ENCODE measurements around the gene AURKAIP1. TPM values are rescaled to one million over a fixed set of nuclear protein-coding genes. Genes with fewer than 3 reads are reported as not detected.

AURKAIP1 gene
- total RNA-seq, 2 donors from 2014 or later, result 175 to 212 TPM

DNA sequence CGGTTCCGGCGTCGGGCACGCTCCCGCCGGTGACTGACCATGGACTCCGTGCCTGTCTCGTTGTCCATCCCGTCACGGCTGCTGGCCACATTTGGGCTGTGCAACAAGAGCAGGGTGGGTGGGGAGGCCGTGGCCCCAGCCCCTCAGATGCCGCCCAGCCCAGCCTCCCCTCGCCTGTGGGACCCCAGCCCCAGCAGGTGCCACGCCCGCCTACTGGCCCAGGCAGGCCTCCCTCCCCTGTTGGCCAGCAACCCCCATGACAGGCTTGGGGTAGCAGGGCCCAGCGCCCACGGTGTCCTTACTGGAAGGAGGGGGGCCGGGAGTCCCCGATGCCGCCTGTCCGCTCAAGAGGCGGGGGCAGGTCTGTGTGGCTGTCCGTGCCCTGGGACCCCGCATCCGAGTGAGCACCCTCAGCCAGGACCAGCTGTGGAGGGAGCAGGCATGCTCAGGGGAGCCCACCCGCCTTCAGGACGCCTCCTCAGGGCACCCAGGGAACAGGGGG lies 32.9 kb downstream of the AURKAIP1 start:
- ATAC-seq, result no peak
- DNase-seq, result no peak
- intact Hi-C loops (cut with DNase I, micrococcal nuclease), result no loop called here

GRCh38 chr1:1341549-1342021 lies 33.4 kb downstream of the AURKAIP1 start:
- no peak for ATAC-seq

GRCh38 chr1:1340791-1341548 lies 34.0 kb downstream of the AURKAIP1 start:
- ATAC-seq, result no peak
- DNase-seq, result no peak
- intact Hi-C loops (cut with DNase I, micrococcal nuclease), result no loop called here

More at GRCh38 chr1:1341549-1342021, 33.4 kb downstream of the AURKAIP1 start:
- intact Hi-C loops (cut with DNase I, micrococcal nuclease), result no loop called here
- DNase-seq, result no peak

DNA sequence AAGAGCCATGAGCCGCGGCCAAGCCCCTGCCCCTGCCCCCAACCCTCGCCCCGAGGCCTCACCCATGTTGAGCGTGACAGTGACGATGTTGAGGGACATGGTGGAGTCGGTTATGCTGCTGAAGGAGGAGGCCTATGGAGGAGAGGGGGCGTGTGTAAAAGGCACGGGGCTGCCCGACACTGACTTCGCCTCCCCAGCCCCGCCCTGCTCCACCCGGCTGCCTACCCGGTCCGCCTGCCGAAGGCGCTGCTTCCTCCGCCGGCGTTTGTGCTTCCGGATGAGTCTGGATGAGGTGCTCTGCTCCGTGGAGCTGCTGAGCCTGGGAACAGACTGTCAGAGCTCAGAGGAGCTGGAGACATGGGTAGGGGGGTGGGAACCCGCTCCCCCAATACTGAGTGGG lies 34.8 kb downstream of the AURKAIP1 start:
- intact Hi-C loops (cut with DNase I, micrococcal nuclease), result no loop called here
- ATAC-seq (no peak), DNase-seq (no peak)

DNA sequence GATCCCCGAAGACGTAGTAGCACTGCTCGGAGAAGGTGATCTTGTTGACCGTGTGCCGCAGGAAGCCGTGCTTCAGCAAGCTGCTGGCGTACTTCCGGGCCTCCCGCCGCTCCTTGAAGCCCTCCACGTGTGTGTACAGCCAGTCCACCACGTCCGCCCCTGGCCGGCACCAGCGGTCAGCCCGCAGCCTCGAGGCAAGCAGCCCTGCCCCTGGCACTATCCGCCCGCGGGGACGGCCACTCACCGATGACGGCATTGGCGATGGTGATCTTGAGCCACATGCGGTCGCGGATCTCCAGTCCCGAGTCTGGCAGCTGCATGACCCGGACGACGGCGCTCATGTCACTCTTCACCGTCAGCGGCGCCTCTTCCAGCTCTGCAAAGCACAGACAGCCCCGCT lies 36.7 kb downstream of the AURKAIP1 start:
- intact Hi-C loops (cut with DNase I, micrococcal nuclease), result no loop called here
- ATAC-seq (no peak), DNase-seq (no peak)

DNA sequence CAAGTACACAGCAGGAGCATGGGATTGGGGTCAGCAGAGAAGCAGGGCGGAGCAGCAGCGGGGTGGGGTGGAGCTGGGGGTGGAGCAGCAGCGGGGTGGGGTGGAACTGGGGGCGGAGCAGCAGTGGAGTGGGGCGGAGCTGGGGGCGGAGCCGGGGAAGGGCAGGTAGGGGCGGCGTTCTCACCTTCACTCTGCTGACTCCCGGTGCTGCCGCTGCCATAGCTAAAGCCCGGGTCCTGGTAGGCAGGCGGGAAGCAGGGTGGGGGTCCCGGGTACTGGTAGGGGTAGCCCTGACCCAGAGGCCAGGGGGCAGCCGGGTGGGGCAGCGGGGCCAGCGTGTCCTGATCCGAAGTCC lies 37.2 kb downstream of the AURKAIP1 start:
- intact Hi-C loops (cut with DNase I, micrococcal nuclease), result no loop called here
- ATAC-seq (peak; percentile 78), DNase-seq (peak in 1 of 2 donors; percentile 73)

DNA sequence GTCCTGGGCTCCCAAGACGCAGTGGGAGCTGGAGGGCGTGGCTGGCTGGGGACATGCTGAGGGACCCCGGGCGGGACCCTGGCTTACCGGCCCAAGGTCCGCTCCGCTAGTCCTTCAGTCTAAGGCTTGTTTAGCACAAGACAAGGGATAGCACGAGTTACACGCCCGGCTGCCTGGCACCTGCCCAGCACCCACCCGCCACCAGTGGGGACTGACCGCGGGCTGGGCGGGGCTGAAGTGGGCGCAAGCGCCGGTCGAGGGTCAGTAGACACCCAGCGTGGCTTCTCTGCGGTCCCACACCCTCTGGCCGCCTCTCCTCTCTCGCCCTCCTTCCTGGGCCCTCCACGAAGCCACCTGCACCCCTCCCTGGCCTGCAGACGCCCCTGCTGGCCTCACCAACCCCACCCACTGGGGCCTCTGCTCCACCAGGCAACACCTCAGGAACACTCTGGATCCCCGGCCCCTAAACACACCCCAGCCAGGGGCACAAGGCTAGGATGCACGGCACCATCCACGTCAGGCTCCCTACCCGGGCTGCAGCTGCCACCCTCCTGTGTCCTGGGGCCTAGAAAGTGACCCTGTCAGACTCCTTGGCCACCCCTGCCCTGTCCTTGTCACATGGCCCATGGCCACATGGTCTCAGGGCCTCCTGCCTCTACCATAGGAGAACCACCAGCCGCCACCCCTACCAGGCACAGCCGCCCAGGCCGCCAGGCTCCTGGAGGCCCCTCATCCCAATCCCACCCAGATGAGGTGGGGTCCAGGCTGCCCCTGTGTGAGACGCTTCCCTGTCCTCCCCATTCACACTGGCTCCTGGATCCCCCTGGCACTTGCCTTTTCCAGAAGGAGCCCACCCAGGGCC lies 37.8 kb downstream of the AURKAIP1 start:
- ATAC-seq, result no peak
- intact Hi-C loops (cut with DNase I, micrococcal nuclease), result no loop called here
- DNase-seq, result no peak

- ATAC-seq (no peak), DNase-seq (no peak)
- intact Hi-C loops (cut with DNase I, micrococcal nuclease), result no loop called here
Measured at GRCh38 chr1:1336446-1336845, 38.6 kb downstream of the AURKAIP1 start.

GRCh38 chr1:1335792-1336248 lies 39.2 kb downstream of the AURKAIP1 start:
- ATAC-seq (no peak), DNase-seq (no peak)
- intact Hi-C loops (cut with DNase I, micrococcal nuclease), result no loop called here

- ATAC-seq, result no peak
- no peak for DNase-seq
- intact Hi-C loops (cut with DNase I, micrococcal nuclease), result no loop called here
Measured at GRCh38 chr1:1335283-1335682, 39.7 kb downstream of the AURKAIP1 start.

DNA sequence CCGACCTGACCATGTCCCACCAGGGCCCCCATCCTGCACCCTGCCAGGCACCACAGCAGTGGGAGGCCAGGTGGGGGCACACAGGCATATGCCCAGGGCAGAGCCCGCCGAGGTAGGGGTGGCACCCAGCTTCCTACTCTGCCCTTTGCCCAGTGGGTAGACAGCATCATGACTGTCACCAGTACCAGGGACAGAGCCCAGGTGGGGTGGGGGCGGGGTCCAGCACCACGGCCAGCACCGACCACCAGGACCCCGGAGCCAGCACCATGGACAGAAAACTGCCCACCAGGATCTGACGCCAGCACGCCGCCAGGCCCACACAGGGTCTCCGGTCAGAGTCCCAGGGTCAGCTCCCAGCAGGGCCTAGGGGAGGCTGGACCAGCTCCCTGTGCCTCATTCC lies 40.2 kb downstream of the AURKAIP1 start:
- ATAC-seq, result no peak

DNA sequence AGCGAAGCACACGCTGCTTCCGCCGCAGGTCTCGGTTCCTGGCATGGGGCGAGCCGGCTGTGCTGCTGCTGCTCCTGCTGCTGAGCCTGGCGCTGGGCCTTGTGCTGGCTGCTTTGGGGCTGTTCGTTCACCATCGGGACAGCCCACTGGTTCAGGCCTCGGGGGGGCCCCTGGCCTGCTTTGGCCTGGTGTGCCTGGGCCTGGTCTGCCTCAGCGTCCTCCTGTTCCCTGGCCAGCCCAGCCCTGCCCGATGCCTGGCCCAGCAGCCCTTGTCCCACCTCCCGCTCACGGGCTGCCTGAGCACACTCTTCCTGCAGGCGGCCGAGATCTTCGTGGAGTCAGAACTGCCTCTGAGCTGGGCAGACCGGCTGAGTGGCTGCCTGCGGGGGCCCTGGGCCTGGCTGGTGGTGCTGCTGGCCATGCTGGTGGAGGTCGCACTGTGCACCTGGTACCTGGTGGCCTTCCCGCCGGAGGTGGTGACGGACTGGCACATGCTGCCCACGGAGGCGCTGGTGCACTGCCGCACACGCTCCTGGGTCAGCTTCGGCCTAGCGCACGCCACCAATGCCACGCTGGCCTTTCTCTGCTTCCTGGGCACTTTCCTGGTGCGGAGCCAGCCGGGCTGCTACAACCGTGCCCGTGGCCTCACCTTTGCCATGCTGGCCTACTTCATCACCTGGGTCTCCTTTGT lies 41.3 kb downstream of the AURKAIP1 start:
- intact Hi-C loops (cut with DNase I, micrococcal nuclease), result no loop called here
- peak; percentile 8 for ATAC-seq
- DNase-seq, result no peak

More for the DNA sequence above, 40.2 kb downstream of the AURKAIP1 start:
- intact Hi-C loops (cut with DNase I, micrococcal nuclease), result no loop called here
- no peak for DNase-seq

- ATAC-seq, result peak; percentile 60
- DNase-seq, result peak in 1 of 2 donors; percentile 63
- intact Hi-C loops (cut with DNase I, micrococcal nuclease), result no loop called here
Measured at GRCh38 chr1:1332774-1333480, 42.1 kb downstream of the AURKAIP1 start.

DNA sequence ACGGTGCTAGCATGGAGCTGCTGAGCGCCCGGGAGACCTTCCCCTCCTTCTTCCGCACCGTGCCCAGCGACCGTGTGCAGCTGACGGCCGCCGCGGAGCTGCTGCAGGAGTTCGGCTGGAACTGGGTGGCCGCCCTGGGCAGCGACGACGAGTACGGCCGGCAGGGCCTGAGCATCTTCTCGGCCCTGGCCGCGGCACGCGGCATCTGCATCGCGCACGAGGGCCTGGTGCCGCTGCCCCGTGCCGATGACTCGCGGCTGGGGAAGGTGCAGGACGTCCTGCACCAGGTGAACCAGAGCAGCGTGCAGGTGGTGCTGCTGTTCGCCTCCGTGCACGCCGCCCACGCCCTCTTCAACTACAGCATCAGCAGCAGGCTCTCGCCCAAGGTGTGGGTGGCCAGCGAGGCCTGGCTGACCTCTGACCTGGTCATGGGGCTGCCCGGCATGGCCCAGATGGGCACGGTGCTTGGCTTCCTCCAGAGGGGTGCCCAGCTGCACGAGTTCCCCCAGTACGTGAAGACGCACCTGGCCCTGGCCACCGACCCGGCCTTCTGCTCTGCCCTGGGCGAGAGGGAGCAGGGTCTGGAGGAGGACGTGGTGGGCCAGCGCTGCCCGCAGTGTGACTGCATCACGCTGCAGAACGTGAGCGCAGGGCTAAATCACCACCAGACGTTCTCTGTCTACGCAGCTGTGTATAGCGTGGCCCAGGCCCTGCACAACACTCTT lies 42.8 kb downstream of the AURKAIP1 start:
- no peak for ATAC-seq
- no peak for DNase-seq
- intact Hi-C loops (cut with DNase I, micrococcal nuclease), result no loop called here

DNA sequence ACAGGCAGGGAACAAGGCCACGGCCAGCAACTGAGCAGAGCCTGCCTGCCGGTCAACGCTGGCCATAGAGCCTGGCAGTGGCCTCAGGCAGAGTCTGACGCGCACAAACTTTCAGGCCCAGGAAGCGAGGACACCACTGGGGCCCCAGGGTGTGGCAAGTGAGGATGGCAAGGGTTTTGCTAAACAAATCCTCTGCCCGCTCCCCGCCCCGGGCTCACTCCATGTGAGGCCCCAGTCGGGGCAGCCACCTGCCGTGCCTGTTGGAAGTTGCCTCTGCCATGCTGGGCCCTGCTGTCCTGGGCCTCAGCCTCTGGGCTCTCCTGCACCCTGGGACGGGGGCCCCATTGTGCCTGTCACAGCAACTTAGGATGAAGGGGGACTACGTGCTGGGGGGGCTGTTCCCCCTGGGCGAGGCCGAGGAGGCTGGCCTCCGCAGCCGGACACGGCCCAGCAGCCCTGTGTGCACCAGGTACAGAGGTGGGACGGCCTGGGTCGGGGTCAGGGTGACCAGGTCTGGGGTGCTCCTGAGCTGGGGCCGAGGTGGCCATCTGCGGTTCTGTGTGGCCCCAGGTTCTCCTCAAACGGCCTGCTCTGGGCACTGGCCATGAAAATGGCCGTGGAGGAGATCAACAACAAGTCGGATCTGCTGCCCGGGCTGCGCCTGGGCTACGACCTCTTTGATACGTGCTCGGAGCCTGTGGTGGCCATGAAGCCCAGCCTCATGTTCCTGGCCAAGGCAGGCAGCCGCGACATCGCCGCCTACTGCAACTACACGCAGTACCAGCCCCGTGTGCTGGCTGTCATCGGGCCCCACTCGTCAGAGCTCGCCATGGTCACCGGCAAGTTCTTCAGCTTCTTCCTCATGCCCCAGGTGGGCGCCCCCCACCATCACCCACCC lies 43.7 kb downstream of the AURKAIP1 start, which contains the start of gene TAS1R3:
Gene TAS1R3, plus strand, starts transcription at position 213 of the 898 bp plus-strand sequence. Its CDS starts 66 bp downstream, at position 279.
- peak in 1 of 2 donors; percentile 44 for DNase-seq
- ATAC-seq, result peak; percentile 7
- intact Hi-C loops (cut with DNase I, micrococcal nuclease), result no loop called here

GRCh38 chr1:1330366-1331067 lies 44.5 kb downstream of the AURKAIP1 start:
- DNase-seq (no peak), ATAC-seq (no peak)
- intact Hi-C loops (cut with DNase I, micrococcal nuclease), result no loop called here

Data from left colon (tissue), 2 donors.